Body of pancreas (tissue), 4 donors: ENCODE measurements around the gene POLR2I. TPM values are rescaled to one million over a fixed set of nuclear protein-coding genes. Genes with fewer than 3 reads are reported as not detected.

Source experiments
- ATAC-seq: fragments of 150-250 bp; one replicate; pipeline ENCODE4 v1.9.1; 2016
- DNase-seq, 4 donors: peaks; one replicate each; pipeline ENCODE4 v3.0.0-alpha.2; 2019
- H3K27ac ChIP-seq, 4 donors: fragments of 200-600 bp; sonication (generic); 1 replicate in 3 of 4; 2 replicates in 1 of 4; pipeline versions ENCODE4 v1.5.1 to v1.6.1; 2016 to 2019; ENCODE audit warnings: mild to moderate bottlenecking in 1 of 4, mixed read lengths in 1 of 4, moderate library complexity in 1 of 4
- H3K27me3 ChIP-seq, 2 donors: fragments of 200-600 bp; sonication (generic); one replicate each; pipeline ENCODE4 v1.6.0; 2016; ENCODE audit warnings: mild to moderate bottlenecking in 1 of 2
- H3K36me3 ChIP-seq, 2 donors: fragments of 200-600 bp; sonication (generic); replicated peaks in 1 of 2; 2 replicates each; pipeline ENCODE4 v1.5.1; 2016; ENCODE audit warnings: low read depth in 2 of 2; ENCODE audit not compliant: insufficient read depth in 1 of 2
- H3K4me1 ChIP-seq: fragments of 200-600 bp; sonication (generic); one replicate; pipeline ENCODE4 v1.6.0; 2016
- H3K4me3 ChIP-seq, 2 donors: fragments of 200-600 bp; sonication (generic); 1 replicate in 1 of 2; 2 replicates in 1 of 2; pipeline ENCODE4 v1.5.1; 2016 to 2019
- H3K9me3 ChIP-seq, 3 donors: fragments of 200-600 bp; sonication (generic); 1 replicate in 2 of 3; 2 replicates in 1 of 3; pipeline ENCODE4 v1.5.1; 2016
- POLR2A ChIP-seq, 3 donors: fragments of 450-650 bp; IDR thresholded peaks; one replicate each; pipeline ENCODE4 v1.6.1; 2016; ENCODE audit warnings: antibody characterized with exemption in 3 of 3, mild to moderate bottlenecking in 2 of 3
- WGBS, 2 donors: methylation state at CpG; one replicate each; pipeline ENCODE4 v1.1.5; 2017; 5-methylcytosine and 5-hydroxymethylcytosine counted together
- intact Hi-C: fragments of 100-400 bp; cut with DNase I; formaldehyde crosslinking; loops from one replicate; pipeline ENCODE4 v1.15.1; 2023
- total RNA-seq, 2 donors: library from RNA; depleted of rRNA; stranded (reverse); fragments of >200 nt; gene quantifications; one replicate each; pipeline ENCODE4 v1.1.0, GENCODE V29; 2016
- TF ChIP-seq, protein P1 (sequence below), 7 experiments: fragments of 450-650 bp in 4 of 7; fragments of 200-600 bp in 3 of 7; sonication (generic) in 3 of 7; IDR thresholded peaks; one replicate each; pipeline ENCODE4 v1.5.1; 2016 to 2019; ENCODE audit warnings: antibody characterized with exemption in 7 of 7

POLR2I gene
- total RNA-seq, 2 donors from 2014 or later: 33.5 to 95.9 TPM

DNA sequence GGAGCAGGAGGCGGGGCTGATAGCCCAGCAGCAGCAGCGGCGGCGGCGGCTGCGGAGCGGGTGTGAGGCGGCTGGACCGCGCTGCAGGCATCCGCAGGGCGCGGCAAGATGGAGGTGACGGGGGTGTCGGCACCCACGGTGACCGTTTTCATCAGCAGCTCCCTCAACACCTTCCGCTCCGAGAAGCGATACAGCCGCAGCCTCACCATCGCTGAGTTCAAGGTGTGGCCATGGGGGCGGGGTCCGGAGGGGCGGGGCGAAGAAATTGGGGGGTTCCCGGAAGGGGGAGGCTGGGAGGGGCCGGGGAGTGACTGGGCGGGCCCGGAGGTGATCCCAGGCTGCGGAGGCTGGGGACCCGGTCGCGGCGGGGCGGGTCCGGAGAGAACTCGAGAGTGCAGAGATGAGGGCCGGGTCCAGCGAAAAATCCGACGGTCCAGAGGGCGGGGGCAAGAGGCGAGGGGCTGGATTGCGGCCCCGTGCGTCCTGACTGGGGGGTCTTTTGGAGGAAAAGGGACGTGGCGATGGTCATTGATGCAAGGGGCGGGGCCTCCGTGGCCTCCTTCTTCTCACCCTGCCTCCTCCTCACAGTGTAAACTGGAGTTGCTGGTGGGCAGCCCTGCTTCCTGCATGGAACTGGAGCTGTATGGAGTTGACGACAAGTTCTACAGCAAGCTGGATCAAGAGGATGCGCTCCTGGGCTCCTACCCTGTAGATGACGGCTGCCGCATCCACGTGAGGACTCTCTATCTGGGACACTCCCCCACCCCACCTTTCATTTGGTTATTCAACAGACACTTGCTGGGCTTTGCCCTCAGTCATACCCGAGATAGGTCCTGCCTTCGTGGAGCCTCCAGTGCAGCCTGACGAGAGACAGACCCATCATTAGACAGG, 1.0 kb upstream of the POLR2I start, which contains the start of gene TBCB:
TSS of gene TBCB (plus strand) at position 16 of the 891 bp plus-strand sequence. CDS start at position 109, 93 bp downstream.
- intact Hi-C loops: no loop called here
- Histone ChIP-seq H3K4me3 (peak within 1 kb of the TSS; percentile 46 to 77), H3K4me1 (peaks cover 20% of the 10 kb centered on the region), H3K9me3 (no peaks in the 10 kb centered on the region), H3K36me3 (no peaks in the 10 kb centered on the region), H3K27ac (peak within 1 kb of the TSS; percentile 76 to 92 (median 80)), H3K27me3 (no peaks in the 10 kb centered on the region)
- ATAC-seq: peak; percentile 30
- DNase-seq: peak in 1 of 4 donors; percentile 23
- WGBS, 2 donors: 2 to 4% methylated on average over 13 to 59 of the region's 59 CpGs
- peak in 2 of 3 donors; percentile 52 to 60 for TF ChIP-seq POLR2A (IDR thresholded peaks at IDR 0.05)
- TF ChIP-seq, protein P1, sequence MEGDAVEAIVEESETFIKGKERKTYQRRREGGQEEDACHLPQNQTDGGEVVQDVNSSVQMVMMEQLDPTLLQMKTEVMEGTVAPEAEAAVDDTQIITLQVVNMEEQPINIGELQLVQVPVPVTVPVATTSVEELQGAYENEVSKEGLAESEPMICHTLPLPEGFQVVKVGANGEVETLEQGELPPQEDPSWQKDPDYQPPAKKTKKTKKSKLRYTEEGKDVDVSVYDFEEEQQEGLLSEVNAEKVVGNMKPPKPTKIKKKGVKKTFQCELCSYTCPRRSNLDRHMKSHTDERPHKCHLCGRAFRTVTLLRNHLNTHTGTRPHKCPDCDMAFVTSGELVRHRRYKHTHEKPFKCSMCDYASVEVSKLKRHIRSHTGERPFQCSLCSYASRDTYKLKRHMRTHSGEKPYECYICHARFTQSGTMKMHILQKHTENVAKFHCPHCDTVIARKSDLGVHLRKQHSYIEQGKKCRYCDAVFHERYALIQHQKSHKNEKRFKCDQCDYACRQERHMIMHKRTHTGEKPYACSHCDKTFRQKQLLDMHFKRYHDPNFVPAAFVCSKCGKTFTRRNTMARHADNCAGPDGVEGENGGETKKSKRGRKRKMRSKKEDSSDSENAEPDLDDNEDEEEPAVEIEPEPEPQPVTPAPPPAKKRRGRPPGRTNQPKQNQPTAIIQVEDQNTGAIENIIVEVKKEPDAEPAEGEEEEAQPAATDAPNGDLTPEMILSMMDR (IDR thresholded peaks at IDR 0.05): no peak

DNA sequence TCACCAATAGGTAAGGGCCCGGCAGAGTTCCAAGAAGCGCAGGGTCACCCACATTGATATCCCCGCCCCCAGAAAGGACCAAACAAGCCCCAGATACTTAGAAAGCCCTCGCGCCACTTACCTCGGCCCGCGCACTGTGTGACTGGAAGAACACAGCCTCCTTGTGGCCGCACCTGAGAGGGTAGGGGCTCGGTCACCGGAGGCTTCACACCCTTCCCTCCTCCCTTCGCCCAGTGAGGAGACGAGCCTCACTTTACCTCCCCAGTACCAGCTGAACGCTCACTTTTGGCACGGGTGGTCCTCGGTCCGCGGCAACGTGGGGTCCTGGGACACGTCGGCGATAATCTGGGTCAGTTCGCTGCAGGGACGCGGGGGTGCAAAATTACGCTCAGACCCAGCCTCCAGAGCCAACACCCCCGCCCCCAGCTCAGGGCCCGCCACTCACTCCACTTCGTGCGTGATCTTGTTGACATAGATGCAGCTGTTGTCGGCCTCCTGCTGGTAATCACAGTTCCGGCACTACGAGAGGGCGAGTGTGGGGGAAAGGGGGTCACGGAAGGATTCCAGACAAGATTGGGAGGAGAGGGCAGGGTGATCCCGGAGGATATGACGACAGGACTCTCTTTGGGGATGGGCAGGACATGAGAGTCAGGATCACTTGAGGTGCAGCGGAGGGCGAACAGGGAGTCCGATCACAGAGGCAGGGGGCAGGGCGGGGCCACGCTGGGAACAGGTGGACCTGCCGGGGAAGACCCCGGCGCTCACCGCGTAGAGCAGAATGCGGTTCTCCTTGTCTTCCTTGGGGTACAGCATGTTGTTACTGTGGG, 568 bp downstream of the POLR2I start:
- TF ChIP-seq, protein P1 (IDR thresholded peaks at IDR 0.05): peak in 2 of 7 experiments; percentile 12 to 16
- no peak for TF ChIP-seq POLR2A (IDR thresholded peaks at IDR 0.05)
- no peak for ATAC-seq

GRCh38 chr19:36113425-36113824, 1.2 kb downstream of the POLR2I start:
- peaks cover 20% of the 10 kb centered on the region for H3K4me1 ChIP-seq
- ATAC-seq (no peak), DNase-seq (no peak)
- no peaks in the 10 kb centered on the region for H3K36me3 ChIP-seq
- TF ChIP-seq, protein P1 (IDR thresholded peaks at IDR 0.05): no peak
- no peak for TF ChIP-seq POLR2A (IDR thresholded peaks at IDR 0.05)
- WGBS, 2 donors: 81 to 83% methylated on average over 33 to 34 of the region's 34 CpGs
- H3K9me3 ChIP-seq: no peaks in the 10 kb centered on the region
- no peaks in the 10 kb centered on the region for H3K27me3 ChIP-seq
- no peak overlapping the region for H3K4me3 ChIP-seq
- H3K27ac ChIP-seq: no peak overlapping the region
- intact Hi-C loops: no loop called here

More for the DNA sequence above, 568 bp downstream of the POLR2I start:
- intact Hi-C loops: no loop called here
- H3K4me1 ChIP-seq: peaks cover 20% of the 10 kb centered on the region
- no peaks in the 10 kb centered on the region for H3K27me3 ChIP-seq
- peak; percentile 16 to 35 (median 26) for DNase-seq
- H3K4me3 ChIP-seq: peak overlapping the region; percentile 44 to 77
- H3K27ac ChIP-seq: peak overlapping the region; percentile 76 to 92 (median 80)
- no peaks in the 10 kb centered on the region for H3K9me3 ChIP-seq
- no peaks in the 10 kb centered on the region for H3K36me3 ChIP-seq
- WGBS, 2 donors: 7% methylated on average over 17 to 48 of the region's 48 CpGs

DNA sequence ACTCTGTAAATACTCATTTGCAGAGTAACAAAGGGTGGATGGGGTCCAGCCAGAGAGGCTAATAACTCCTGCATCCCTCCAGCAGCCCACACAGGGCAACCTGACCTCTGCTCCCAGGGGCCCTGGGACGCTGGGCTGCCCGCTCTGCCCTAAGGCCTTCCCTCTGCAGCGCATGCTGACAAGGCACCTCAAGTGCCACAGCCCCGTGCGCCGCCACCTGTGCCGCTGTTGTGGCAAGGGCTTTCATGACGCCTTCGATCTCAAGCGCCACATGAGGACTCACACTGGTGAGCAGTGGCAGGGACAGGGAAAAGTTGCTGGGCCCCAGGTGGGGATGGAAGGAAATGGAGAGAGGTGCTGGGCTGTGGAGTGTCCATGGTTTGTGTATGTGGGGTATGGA, 2.0 kb downstream of the POLR2I start:
- DNase-seq (no peak), ATAC-seq (no peak)
- Histone ChIP-seq H3K9me3 (no peaks in the 10 kb centered on the region), H3K4me1 (peaks cover 20% of the 10 kb centered on the region), H3K4me3 (no peak overlapping the region), H3K36me3 (no peaks in the 10 kb centered on the region), H3K27me3 (no peaks in the 10 kb centered on the region), H3K27ac (no peak overlapping the region)
- WGBS, 2 donors: 93 to 96% methylated on average over 7 to 10 of the region's 10 CpGs
- intact Hi-C loops: no loop called here
- TF ChIP-seq POLR2A (IDR thresholded peaks at IDR 0.05): no peak
- TF ChIP-seq, protein P1 (IDR thresholded peaks at IDR 0.05): no peak
